ENCODE results near the gene PTPRT. TPM values are rescaled to one million over a fixed set of nuclear protein-coding genes. Genes with fewer than 3 reads are reported as not detected.

Gene PTPRT
- total and polyA plus RNA-seq, 2 experiments from 2014 or later, result not detected

GRCh38 chr20:42852691-42853090, 337.0 kb downstream of the PTPRT start:
- H3K27ac ChIP-seq (ENCODE audit: low read depth), result no peak overlapping the region
- TF ChIP-seq ZNF462 (CRISPR knock-in tag; IDR thresholded peaks at IDR 0.05) (no peak), ZNF331 (CRISPR knock-in tag; IDR thresholded peaks at IDR 0.05; ENCODE audit: low read depth) (no peak), REST (IDR thresholded peaks at IDR 0.05; ENCODE audit: unreplicated experiment) (no peak), EZH2 (IDR thresholded peaks at IDR 0.05; ENCODE audit: low read depth, unreplicated experiment) (no peak), STAT1 (IDR thresholded peaks at IDR 0.05; ENCODE audit: unreplicated experiment) (no peak), EZH2phosphoT487 (IDR thresholded peaks at IDR 0.05; ENCODE audit: unreplicated experiment) (no peak), ZNF114 (CRISPR knock-in tag; IDR thresholded peaks at IDR 0.05) (no peak), ETS1 (IDR thresholded peaks at IDR 0.05) (no peak), POLR2AphosphoS5 (IDR thresholded peaks at IDR 0.05; ENCODE audit: low read depth) (no peak), JUNB (IDR thresholded peaks at IDR 0.05; ENCODE audit: unreplicated experiment) (no peak), CTCF (conservative IDR thresholded peaks at IDR 0.05; ENCODE audit: low read depth in 2 of 2) (no peak), NANOG (IDR thresholded peaks at IDR 0.05; ENCODE audit: borderline replicate concordance) (no peak), CREB1 (CRISPR knock-in tag; IDR thresholded peaks at IDR 0.05; ENCODE audit: low read depth) (no peak)
- H3K27ac Mint-ChIP-seq, result no peak overlapping the region
- peaks cover 99% of the 10 kb centered on the region for H3K9me3 Mint-ChIP-seq
- H3K27me3 Mint-ChIP-seq (ENCODE audit: insufficient read depth, low read depth, poor library complexity), result peaks cover 5% of the 10 kb centered on the region
- no peak overlapping the region for H2AFZ ChIP-seq
- no peaks in the 10 kb centered on the region for H3K9me2 ChIP-seq (ENCODE audit: insufficient read depth)
- H3F3A ChIP-seq (replicated peaks; ENCODE audit: low read depth), result no peaks in the 10 kb centered on the region
- H3K36me3 Mint-ChIP-seq (ENCODE audit: low read depth), result peaks cover 14% of the 10 kb centered on the region; the same call in 2 of the 3 replicates
- H3K4me3 ChIP-seq, result no peak overlapping the region
- H3K4me3 Mint-ChIP-seq, result no peak overlapping the region
- no peaks in the 10 kb centered on the region for H3K79me2 ChIP-seq (replicated peaks; ENCODE audit: insufficient read depth)
- no peak overlapping the region for H3K4me2 ChIP-seq
- H3K36me3 ChIP-seq (ENCODE audit: insufficient read depth), result peaks cover 4% of the 10 kb centered on the region; the same call in 1 of the 2 replicates
- no peak for DNase-seq (ENCODE audit: low spot score)
- no peaks in the 10 kb centered on the region for H3K27me3 ChIP-seq (ENCODE audit: insufficient read depth)
- H3K4me1 ChIP-seq (ENCODE audit: insufficient read depth), result no peaks in the 10 kb centered on the region
- H4K20me1 ChIP-seq (replicated peaks; ENCODE audit: insufficient read depth), result no peaks in the 10 kb centered on the region
- no peak for ATAC-seq
- no peaks in the 10 kb centered on the region for H3K4me1 Mint-ChIP-seq
